ENCODE data around the gene MED9.

DNA sequence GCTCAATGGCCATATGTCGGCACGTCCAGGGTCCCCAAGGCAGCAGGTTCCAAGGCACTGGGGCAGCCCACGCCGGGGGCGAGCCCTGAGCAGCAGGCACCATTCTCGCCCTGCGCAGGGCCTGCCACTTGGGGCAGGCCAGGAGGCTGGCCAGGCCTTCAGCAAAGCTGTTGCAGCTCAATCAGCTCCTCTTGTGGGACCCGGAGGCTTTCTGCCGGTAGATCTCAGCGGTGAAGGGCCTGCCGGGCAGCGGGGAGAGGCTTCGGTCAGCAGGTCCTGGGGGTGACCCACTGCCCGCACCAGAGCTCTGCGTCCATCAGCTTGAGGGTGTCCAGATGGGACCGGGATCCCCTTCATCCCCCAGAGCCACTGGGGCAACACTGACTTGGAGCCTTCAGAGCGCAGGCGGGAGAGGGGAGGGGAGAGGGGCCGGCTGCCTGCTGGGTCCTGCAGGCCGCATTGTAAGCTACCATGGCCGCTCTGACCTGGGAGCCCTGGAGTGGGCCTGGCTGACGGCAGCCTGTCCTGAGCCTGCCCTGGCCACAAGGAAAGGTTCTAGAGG, 28.9 kb downstream of the MED9 start:
- TF ChIP-seq, protein P1, sequence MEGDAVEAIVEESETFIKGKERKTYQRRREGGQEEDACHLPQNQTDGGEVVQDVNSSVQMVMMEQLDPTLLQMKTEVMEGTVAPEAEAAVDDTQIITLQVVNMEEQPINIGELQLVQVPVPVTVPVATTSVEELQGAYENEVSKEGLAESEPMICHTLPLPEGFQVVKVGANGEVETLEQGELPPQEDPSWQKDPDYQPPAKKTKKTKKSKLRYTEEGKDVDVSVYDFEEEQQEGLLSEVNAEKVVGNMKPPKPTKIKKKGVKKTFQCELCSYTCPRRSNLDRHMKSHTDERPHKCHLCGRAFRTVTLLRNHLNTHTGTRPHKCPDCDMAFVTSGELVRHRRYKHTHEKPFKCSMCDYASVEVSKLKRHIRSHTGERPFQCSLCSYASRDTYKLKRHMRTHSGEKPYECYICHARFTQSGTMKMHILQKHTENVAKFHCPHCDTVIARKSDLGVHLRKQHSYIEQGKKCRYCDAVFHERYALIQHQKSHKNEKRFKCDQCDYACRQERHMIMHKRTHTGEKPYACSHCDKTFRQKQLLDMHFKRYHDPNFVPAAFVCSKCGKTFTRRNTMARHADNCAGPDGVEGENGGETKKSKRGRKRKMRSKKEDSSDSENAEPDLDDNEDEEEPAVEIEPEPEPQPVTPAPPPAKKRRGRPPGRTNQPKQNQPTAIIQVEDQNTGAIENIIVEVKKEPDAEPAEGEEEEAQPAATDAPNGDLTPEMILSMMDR (conservative IDR thresholded peaks at IDR 0.05; ENCODE audit: low read depth, low read length), result no peak
- TF ChIP-seq EZH2 (IDR thresholded peaks at IDR 0.05; ENCODE audit: borderline replicate concordance, low read depth, low read length, poor library complexity, severe bottlenecking), result no peak
